DND-41 (cell line): Measurements from ENCODE around the gene NEK10.

Experiments
- ATAC-seq: fragments of 200-7000 bp; cut with Tn5 transposase; 3 replicates; pipeline ENCODE4 v1.9.1; 2021; ENCODE audit warnings: low read depth; ENCODE audit not compliant: insufficient read depth
- DNase-seq: peaks from one replicate; pipeline ENCODE4 v3.0.0-alpha.2; 2020
- H2AFZ ChIP-seq: 2 replicates; pipeline ENCODE4 v1.6.0; 2012; ENCODE audit warnings: low read depth, low read length
- H3K27ac ChIP-seq: 2 replicates; pipeline ENCODE4 v1.5.1; 2012; ENCODE audit warnings: low read length, inconsistent platforms
- H3K27me3 ChIP-seq: fragments of 200-600 bp; sonication (generic); 2 replicates; pipeline ENCODE4 v1.6.0; 2012; ENCODE audit warnings: low read length, mild to moderate bottlenecking, inconsistent platforms; ENCODE audit not compliant: insufficient read depth, poor library complexity
- H3K36me3 ChIP-seq: 2 replicates; pipeline ENCODE4 v1.5.1; 2012; ENCODE audit warnings: low read length, inconsistent platforms; ENCODE audit not compliant: insufficient read depth
- H3K4me1 ChIP-seq: 2 replicates; pipeline ENCODE4 v1.5.1; 2012; ENCODE audit warnings: mild to moderate bottlenecking, low read length; ENCODE audit not compliant: insufficient read depth
- H3K4me2 ChIP-seq: 2 replicates; pipeline ENCODE4 v1.6.0; 2012; ENCODE audit warnings: mild to moderate bottlenecking, moderate library complexity, low read length, inconsistent platforms; ENCODE audit not compliant: insufficient read depth
- H3K4me3 ChIP-seq, 2 experiments: fragments of 200-600 bp in 1 of 2; shearing (Covaris generic) in 1 of 2; 2 replicates each; pipeline ENCODE4 v1.5.1; 2012 to 2016; ENCODE audit warnings: inconsistent platforms in 2 of 2, low read length in 2 of 2, mild to moderate bottlenecking in 2 of 2, low read depth in 1 of 2, moderate library complexity in 1 of 2
- H3K79me2 ChIP-seq: 2 replicates; pipeline ENCODE4 v1.6.0; 2012; ENCODE audit warnings: low read length, inconsistent platforms; ENCODE audit not compliant: insufficient read depth
- H3K9ac ChIP-seq: 2 replicates; pipeline ENCODE4 v1.6.0; 2012; ENCODE audit warnings: low read depth, mild to moderate bottlenecking, inconsistent platforms, low read length, moderate library complexity
- H3K9me3 ChIP-seq: 2 replicates; pipeline ENCODE4 v1.5.1; 2012; ENCODE audit warnings: low read length, moderate library complexity, mild to moderate bottlenecking, inconsistent platforms; ENCODE audit not compliant: insufficient read depth, severe bottlenecking
- H4K20me1 ChIP-seq: 2 replicates; pipeline ENCODE4 v1.6.0; 2012; ENCODE audit warnings: low read length; ENCODE audit not compliant: insufficient read depth
- EZH2 ChIP-seq: IDR thresholded peaks from 3 replicates; pipeline ENCODE4 v1.6.1; 2012; ENCODE audit warnings: borderline replicate concordance, low read depth, mild to moderate bottlenecking, moderate library complexity, low read length, inconsistent platforms; ENCODE audit not compliant: severe bottlenecking
- TF ChIP-seq, protein P1 (sequence below): IDR thresholded peaks from 2 replicates; pipeline ENCODE4 v1.5.1; 2012; ENCODE audit warnings: borderline replicate concordance, low read length, moderate library complexity, mild to moderate bottlenecking; ENCODE audit not compliant: poor library complexity, severe bottlenecking; ENCODE audit errors: extremely low read depth

Gene NEK10

DNA sequence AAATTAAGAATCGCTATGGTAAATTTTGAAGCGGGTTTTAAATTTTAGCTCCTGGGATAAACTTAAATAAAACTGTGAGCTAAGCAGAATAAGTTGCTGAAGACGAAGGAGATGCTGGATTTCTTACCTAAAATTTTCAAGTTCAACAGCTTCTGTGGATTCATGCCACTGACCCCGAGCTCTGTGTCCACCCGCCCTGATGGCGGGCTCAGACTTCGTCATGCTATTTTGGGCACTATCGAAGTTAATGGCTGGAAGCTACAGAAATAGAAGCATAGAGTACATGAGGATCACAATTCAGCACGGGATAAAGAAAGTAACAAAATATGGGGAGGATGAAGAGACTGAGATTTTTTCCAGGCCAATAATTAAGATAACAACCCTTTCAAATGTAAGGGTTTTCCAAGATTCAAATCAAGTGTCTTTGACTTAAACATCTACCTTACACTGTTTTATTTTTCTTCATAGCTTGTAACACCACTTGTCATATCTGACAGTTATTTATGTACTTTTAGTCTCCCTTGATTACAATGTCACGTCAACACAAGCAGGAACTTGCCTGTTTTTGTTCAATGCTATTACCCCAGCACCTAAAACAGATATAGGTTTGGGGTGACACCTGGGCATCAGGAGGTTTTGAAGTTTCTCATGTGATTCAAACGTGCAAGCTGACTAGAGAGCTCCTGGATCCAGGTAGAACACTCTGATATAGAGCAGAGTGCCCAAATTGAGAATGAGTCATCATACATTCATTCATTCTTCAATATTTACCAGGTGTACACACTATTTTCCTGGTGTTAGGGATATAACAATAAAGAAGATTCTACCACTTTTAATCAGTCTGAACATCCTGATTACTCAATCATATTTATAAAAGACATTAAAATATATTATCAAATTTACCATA lies 23.0 kb downstream of the NEK10 start:
- no peaks in the 10 kb centered on the region for H4K20me1 ChIP-seq
- H3K27ac ChIP-seq, result no peak overlapping the region
- no peaks in the 10 kb centered on the region for H3K36me3 ChIP-seq
- H3K27me3 ChIP-seq, result no peaks in the 10 kb centered on the region
- DNase-seq (no peak), ATAC-seq (no peak)
- H3K4me3 ChIP-seq, result no peak overlapping the region
- no peak for TF ChIP-seq EZH2
- TF ChIP-seq, protein P1, sequence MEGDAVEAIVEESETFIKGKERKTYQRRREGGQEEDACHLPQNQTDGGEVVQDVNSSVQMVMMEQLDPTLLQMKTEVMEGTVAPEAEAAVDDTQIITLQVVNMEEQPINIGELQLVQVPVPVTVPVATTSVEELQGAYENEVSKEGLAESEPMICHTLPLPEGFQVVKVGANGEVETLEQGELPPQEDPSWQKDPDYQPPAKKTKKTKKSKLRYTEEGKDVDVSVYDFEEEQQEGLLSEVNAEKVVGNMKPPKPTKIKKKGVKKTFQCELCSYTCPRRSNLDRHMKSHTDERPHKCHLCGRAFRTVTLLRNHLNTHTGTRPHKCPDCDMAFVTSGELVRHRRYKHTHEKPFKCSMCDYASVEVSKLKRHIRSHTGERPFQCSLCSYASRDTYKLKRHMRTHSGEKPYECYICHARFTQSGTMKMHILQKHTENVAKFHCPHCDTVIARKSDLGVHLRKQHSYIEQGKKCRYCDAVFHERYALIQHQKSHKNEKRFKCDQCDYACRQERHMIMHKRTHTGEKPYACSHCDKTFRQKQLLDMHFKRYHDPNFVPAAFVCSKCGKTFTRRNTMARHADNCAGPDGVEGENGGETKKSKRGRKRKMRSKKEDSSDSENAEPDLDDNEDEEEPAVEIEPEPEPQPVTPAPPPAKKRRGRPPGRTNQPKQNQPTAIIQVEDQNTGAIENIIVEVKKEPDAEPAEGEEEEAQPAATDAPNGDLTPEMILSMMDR, result no peak
- H3K9ac ChIP-seq, result no peak overlapping the region
- no peak overlapping the region for H3K4me2 ChIP-seq
- peaks cover 16% of the 10 kb centered on the region for H3K4me1 ChIP-seq
- H3K79me2 ChIP-seq, result no peaks in the 10 kb centered on the region
- H3K9me3 ChIP-seq, result no peaks in the 10 kb centered on the region
- no peak overlapping the region for H2AFZ ChIP-seq

DNA sequence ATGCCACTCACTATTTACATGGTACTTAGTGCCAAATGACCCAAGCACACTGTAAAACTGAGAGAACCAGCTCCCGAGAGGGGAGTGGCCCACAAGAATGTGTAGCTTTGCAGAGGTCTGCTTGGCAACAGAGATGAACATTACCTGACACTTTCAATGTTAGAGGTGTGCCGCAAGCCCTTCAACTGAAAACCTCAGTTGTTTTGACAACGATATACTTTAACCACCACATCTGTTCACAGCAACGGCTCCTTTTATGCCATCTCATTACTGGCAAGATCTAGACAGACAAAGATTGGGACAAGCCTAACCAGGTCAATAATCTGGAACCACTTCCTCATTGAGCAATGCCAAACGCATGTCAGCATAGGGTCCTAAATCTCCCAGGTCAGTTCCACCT lies 23.7 kb downstream of the NEK10 start:
- no peak overlapping the region for H3K27ac ChIP-seq
- H3K4me1 ChIP-seq, result peaks cover 16% of the 10 kb centered on the region
- no peaks in the 10 kb centered on the region for H3K9me3 ChIP-seq
- H3K4me3 ChIP-seq, result no peak overlapping the region
- H3K9ac ChIP-seq, result no peak overlapping the region
- TF ChIP-seq EZH2, result no peak
- TF ChIP-seq, protein P1, result no peak
- no peaks in the 10 kb centered on the region for H3K36me3 ChIP-seq
- DNase-seq, result peak; percentile 60
- no peak overlapping the region for H2AFZ ChIP-seq
- no peaks in the 10 kb centered on the region for H4K20me1 ChIP-seq
- ATAC-seq, result peak; percentile 86
- H3K27me3 ChIP-seq, result no peaks in the 10 kb centered on the region
- no peaks in the 10 kb centered on the region for H3K79me2 ChIP-seq
- no peak overlapping the region for H3K4me2 ChIP-seq

- TF ChIP-seq, protein P1, result no peak
- TF ChIP-seq EZH2, result no peak
These were observed 24.1 kb downstream of the NEK10 start for GRCh38 chr3:27345045-27345444.

More at GRCh38 chr3:27345045-27345444, 24.1 kb downstream of the NEK10 start:
- Histone ChIP-seq H3K4me2 (no peak overlapping the region), H3K36me3 (no peaks in the 10 kb centered on the region), H3K27me3 (no peaks in the 10 kb centered on the region), H3K9me3 (no peaks in the 10 kb centered on the region), H3K9ac (no peak overlapping the region), H2AFZ (no peak overlapping the region), H3K79me2 (no peaks in the 10 kb centered on the region), H3K4me3 (no peak overlapping the region), H3K4me1 (peaks cover 17% of the 10 kb centered on the region), H4K20me1 (no peaks in the 10 kb centered on the region), H3K27ac (no peak overlapping the region)
- ATAC-seq, result no peak
- no peak for DNase-seq
